H1 (cell line): Measurements from ENCODE around the gene FGF3. TPM values are rescaled to one million over a fixed set of nuclear protein-coding genes. Genes with fewer than 3 reads are reported as not detected.

ENCODE experiments used
- CTCF ChIA-PET: fragments of 300-600 bp; sonication (Branson Sonifier 250); formaldehyde crosslinking; loops from one replicate; lab custom pipeline; 2021; ENCODE audit not compliant: partially characterized antibody; lab: Charles Lee
- POLR2A ChIA-PET: fragments of 300-600 bp; sonication (Branson Sonifier 250); formaldehyde crosslinking; loops from one replicate; lab custom pipeline; 2021; ENCODE audit warnings: inconsistent platforms; ENCODE audit not compliant: partially characterized antibody; lab: Charles Lee
- DNase-seq, 2 experiments: peaks; one replicate each; pipeline versions ENCODE4 v3.0.0 to v3.0.0-alpha.2; 2010 to 2022; ENCODE audit warnings: low spot score in 2 of 2, low read depth in 1 of 2, mixed read lengths in 1 of 2
- FAIRE-seq: peaks from 2 replicates; lab custom pipeline; 2011; peaks lifted over from hg19 to GRCh38; lab: Jason Lieb, UNC
- H2AFZ ChIP-seq: 2 replicates; pipeline ENCODE4 v1.8.1; 2012; ENCODE audit warnings: low read length, inconsistent platforms
- H2AK5ac ChIP-seq: 2 replicates; pipeline ENCODE4 v1.6.1; 2013; ENCODE audit warnings: low read depth, low read length
- H2BK120ac ChIP-seq: replicated peaks from 2 replicates; pipeline ENCODE3; 2013; ENCODE audit warnings: low read depth, low read length, inconsistent platforms
- H2BK12ac ChIP-seq: 2 replicates; pipeline ENCODE4 v1.6.1; 2013; ENCODE audit warnings: low read depth, low read length
- H2BK15ac ChIP-seq: 2 replicates; pipeline ENCODE4 v1.6.1; 2013; ENCODE audit warnings: low read length
- H2BK20ac ChIP-seq: 2 replicates; pipeline ENCODE4 v1.6.1; 2013; ENCODE audit warnings: low read length
- H2BK5ac ChIP-seq: 2 replicates; pipeline ENCODE4 v1.6.1; 2013; ENCODE audit warnings: low read depth, low read length
- H3K14ac ChIP-seq: 2 replicates; pipeline ENCODE4 v1.6.1; 2013; ENCODE audit warnings: inconsistent platforms; ENCODE audit not compliant: insufficient read length
- H3K18ac ChIP-seq: 2 replicates; pipeline ENCODE4 v1.6.1; 2013; ENCODE audit warnings: low read length; ENCODE audit errors: extremely low read depth
- H3K23ac ChIP-seq: 2 replicates; pipeline ENCODE4 v1.6.1; 2013; ENCODE audit warnings: inconsistent platforms; ENCODE audit not compliant: insufficient read length
- H3K23me2 ChIP-seq: 2 replicates; pipeline ENCODE4 v1.6.1; 2013; ENCODE audit warnings: low read depth, low read length
- H3K27ac ChIP-seq: 2 replicates; pipeline ENCODE4 v1.6.1; 2011; ENCODE audit warnings: low read depth, low read length, inconsistent platforms
- H3K27me3 ChIP-seq, 4 experiments: replicated peaks in 1 of 4; 1 replicate in 1 of 4; 2 replicates in 3 of 4; pipeline versions ENCODE4 v1.6.1 to v1.8.1; 2011 to 2013; ENCODE audit warnings: low read length in 3 of 4, mild to moderate bottlenecking in 3 of 4, inconsistent platforms in 2 of 4, mixed read lengths in 2 of 4, moderate library complexity in 1 of 4; ENCODE audit not compliant: control insufficient read depth in 3 of 4, insufficient read depth in 3 of 4; ENCODE audit errors: extremely low read depth in 1 of 4
- H3K36me3 ChIP-seq, 4 experiments: 2 replicates each; pipeline versions ENCODE4 v1.6.1 to v1.8.1; 2011 to 2013; ENCODE audit warnings: mild to moderate bottlenecking in 4 of 4, low read length in 3 of 4, moderate library complexity in 2 of 4, control low read depth in 1 of 4, inconsistent platforms in 1 of 4; ENCODE audit not compliant: insufficient read depth in 4 of 4, control insufficient read depth in 2 of 4
- H3K4ac ChIP-seq: replicated peaks from 2 replicates; pipeline ENCODE3; 2013; ENCODE audit warnings: low read length, low read depth, mixed read lengths, inconsistent platforms; ENCODE audit not compliant: insufficient read length
- H3K4me1 ChIP-seq, 4 experiments: replicated peaks in 1 of 4; 1 replicate in 1 of 4; 2 replicates in 3 of 4; pipeline versions ENCODE4 v1.6.1 to v1.8.1; 2011 to 2013; ENCODE audit warnings: low read length in 3 of 4, inconsistent platforms in 2 of 4, mixed read lengths in 1 of 4; ENCODE audit not compliant: insufficient read depth in 4 of 4, control insufficient read depth in 3 of 4
- H3K4me2 ChIP-seq, 2 experiments: 2 replicates each; pipeline versions ENCODE4 v1.6.1 to v1.8.1; 2011 to 2013; ENCODE audit warnings: low read depth in 2 of 2, low read length in 2 of 2, control low read depth in 1 of 2, inconsistent platforms in 1 of 2, mild to moderate bottlenecking in 1 of 2; ENCODE audit not compliant: insufficient read depth in 1 of 2
- H3K4me3 ChIP-seq, 4 experiments: fragments of 200-600, 300-600 bp in 1 of 4; sonication (generic), shearing (Covaris generic), sonication (Bioruptor Twin) in 1 of 4; 2 replicates each; pipeline versions ENCODE4 v1.5.1 to v1.8.1; 2011 to 2016; ENCODE audit warnings: low read length in 4 of 4, low read depth in 3 of 4, control low read depth in 2 of 4, inconsistent platforms in 2 of 4, mild to moderate bottlenecking in 2 of 4, mixed read lengths in 1 of 4, moderate library complexity in 1 of 4; ENCODE audit not compliant: insufficient read depth in 2 of 4; ENCODE audit errors: extremely low read depth in 1 of 4
- H3K56ac ChIP-seq: replicated peaks from 2 replicates; pipeline ENCODE3; 2013; ENCODE audit warnings: low read depth, mild to moderate bottlenecking, mixed read lengths, low read length, inconsistent platforms; ENCODE audit not compliant: insufficient read length
- H3K79me1 ChIP-seq: 2 replicates; pipeline ENCODE4 v1.6.1; 2013; ENCODE audit warnings: low read depth, low read length, control low read depth
- H3K79me2 ChIP-seq, 2 experiments: 2 replicates each; pipeline versions ENCODE4 v1.6.1 to v1.8.1; 2012 to 2013; ENCODE audit warnings: low read length in 2 of 2, mild to moderate bottlenecking in 2 of 2, inconsistent platforms in 1 of 2; ENCODE audit not compliant: insufficient read depth in 2 of 2, control insufficient read depth in 1 of 2
- H3K9ac ChIP-seq, 4 experiments: replicated peaks in 1 of 4; 1 replicate in 1 of 4; 2 replicates in 3 of 4; pipeline versions ENCODE4 v1.6.1 to v1.8.1; 2011 to 2013; ENCODE audit warnings: low read depth in 3 of 4, low read length in 3 of 4, control low read depth in 2 of 4, mild to moderate bottlenecking in 2 of 4, moderate library complexity in 2 of 4, inconsistent platforms in 1 of 4; ENCODE audit errors: extremely low read depth in 1 of 4
- H3K9me3 ChIP-seq, 2 experiments: 2 replicates each; pipeline versions ENCODE4 v1.6.1 to v1.8.1; 2012 to 2013; ENCODE audit warnings: mild to moderate bottlenecking in 2 of 2, moderate library complexity in 2 of 2, control low read depth in 1 of 2, inconsistent platforms in 1 of 2, low read depth in 1 of 2, low read length in 1 of 2, mixed read lengths in 1 of 2; ENCODE audit not compliant: insufficient read depth in 2 of 2
- H4K20me1 ChIP-seq, 2 experiments: replicated peaks in 1 of 2; 2 replicates each; pipeline versions ENCODE3 to v1.8.1; 2011 to 2013; ENCODE audit warnings: inconsistent platforms in 2 of 2, low read length in 2 of 2, mild to moderate bottlenecking in 1 of 2; ENCODE audit not compliant: insufficient read depth in 2 of 2, control insufficient read depth in 1 of 2
- H4K5ac ChIP-seq: 2 replicates; pipeline ENCODE4 v1.6.1; 2013; ENCODE audit warnings: low read length, low read depth, mixed read lengths, inconsistent platforms; ENCODE audit not compliant: insufficient read length
- H4K8ac ChIP-seq: 2 replicates; pipeline ENCODE4 v1.8.0; 2013; ENCODE audit warnings: mild to moderate bottlenecking, moderate library complexity, low read length, inconsistent platforms; ENCODE audit not compliant: insufficient read depth; ENCODE audit errors: extremely low read depth
- H4K91ac ChIP-seq: replicated peaks from 2 replicates; pipeline ENCODE3; 2013; ENCODE audit warnings: low read length, mixed read lengths, inconsistent platforms; ENCODE audit not compliant: insufficient read length
- CREB1 ChIP-seq: IDR thresholded peaks from 2 replicates; pipeline ENCODE4 v1.6.1; 2012; ENCODE audit warnings: inconsistent platforms
- WGBS, 2 experiments: shearing (Covaris generic) in 1 of 2; methylation state at CpG; one replicate each; pipeline versions ENCODE4 v1.1.6 to v1.1.7; 2013 to 2015; ENCODE audit warnings: low lambda C conversion rate in 2 of 2, mixed read lengths in 2 of 2, inconsistent platforms in 1 of 2, low coverage in 1 of 2, missing lambda C conversion rate in 1 of 2; ENCODE audit not compliant: insufficient replicate concordance in 2 of 2, insufficient coverage in 1 of 2, insufficient read length in 1 of 2; ENCODE audit errors: extremely low coverage in 1 of 2, missing lambda C conversion rate in 1 of 2; 5-methylcytosine and 5-hydroxymethylcytosine counted together
- polyA plus RNA-seq, 7 experiments: library from polyadenylated mRNA; depleted of rRNA in 3 of 7; stranded (reverse) in 5 of 7; unstranded in 2 of 7; fragments of >200 nt in 5 of 7; fragments of 200-250 nt in 2 of 7; gene quantifications; 1 replicate in 5 of 7; 2 replicates in 1 of 7; 4 replicates in 1 of 7; pipeline versions ENCODE4 v1.2.1 to v1.2.3, GENCODE V29; 2011 to 2013; ENCODE audit warnings: missing spikeins in 2 of 7, mixed read lengths in 2 of 7
- total RNA-seq: library from RNA; stranded (reverse); fragmentation: NEBNext Ultra II Directional; extraction: Animal tissue kit (Norgen Biotek cat#: 25700); gene quantifications from 2 replicates; pipeline ENCODE4 v1.2.1, GENCODE V29; 2021

The FGF3 gene
- total and polyA plus RNA-seq, 2 of the 8 experiments (the other 6 are each of a cell fraction or from before 2014, with no cell fraction given), result not detected

DNA sequence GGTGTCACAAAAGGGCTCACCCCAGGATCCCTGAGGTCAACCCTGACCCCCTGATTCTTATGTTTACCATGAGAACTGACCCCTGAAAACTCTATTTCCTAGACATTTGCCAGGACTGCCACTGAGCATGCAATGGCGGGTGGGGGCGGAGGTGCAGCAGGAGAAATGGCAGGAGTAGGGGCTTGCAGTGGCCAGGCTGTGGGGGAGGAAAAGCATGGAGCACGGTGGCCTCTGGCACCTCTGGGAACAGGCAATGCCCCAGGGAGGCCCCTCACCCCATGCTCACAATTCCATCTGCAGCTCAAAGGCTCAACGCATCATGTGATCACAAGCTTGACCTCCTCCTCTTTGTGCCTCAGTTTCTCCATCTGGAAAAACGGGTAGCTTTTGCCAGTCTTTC lies 46.5 kb upstream of the FGF3 start:
- Histone ChIP-seq H3K18ac (no peak overlapping the region), H3K4me2 (no peak overlapping the region), H2AFZ (no peak overlapping the region), H3K79me1 (no peaks in the 10 kb centered on the region), H3K9me3 (no peaks in the 10 kb centered on the region), H4K5ac (no peak overlapping the region), H3K27me3 (peaks cover 0 to 5% (median 1%) of the 10 kb centered on the region in 4 experiments; a peak in 2 of 7 replicates), H4K91ac (no peak overlapping the region), H3K4me1 (peaks cover 0 to 18% (median 9%) of the 10 kb centered on the region in 4 experiments; a peak in 5 of 7 replicates), H3K14ac (no peak overlapping the region), H2BK15ac (no peak overlapping the region), H3K56ac (no peak overlapping the region), H3K4ac (no peak overlapping the region), H2BK5ac (no peak overlapping the region), H4K20me1 (no peaks in the 10 kb centered on the region), H2AK5ac (no peak overlapping the region), H3K23ac (no peak overlapping the region), H3K23me2 (no peaks in the 10 kb centered on the region), H3K79me2 (no peaks in the 10 kb centered on the region), H2BK12ac (no peak overlapping the region), H3K9ac (no peak overlapping the region), H3K4me3 (no peak overlapping the region), H3K36me3 (no peaks in the 10 kb centered on the region), H3K27ac (no peak overlapping the region), H2BK120ac (no peak overlapping the region), H2BK20ac (no peak overlapping the region), H4K8ac (no peak overlapping the region)
- FAIRE-seq (no peak), DNase-seq (no peak)
- ChIA-PET POLR2A (no interaction called here), CTCF (interaction anchor here (0.6 to 5.7 kb wide), 8 partner anchors 9 to 68 kb away, joined by 3 to 36 read pairs (median 4); no protein-coding TSS in a partner anchor)
- 96% methylated on average over 5 of the region's 5 CpGs; no CpG with 5 or more reads in 1 of the 2 experiments for WGBS, 2 experiments
- no peak for TF ChIP-seq CREB1
